Keratinocyte (primary cell): ENCODE measurements around the gene ZNF212. TPM values are rescaled to one million over a fixed set of nuclear protein-coding genes. Genes with fewer than 3 reads are reported as not detected.

Source experiments
- DNase-seq: peaks from one replicate; pipeline ENCODE4 v3.0.0-alpha.2; 2011; ENCODE audit warnings: low read depth, missing footprints, low spot score
- FAIRE-seq: peaks from 2 replicates; lab custom pipeline; 2011; peaks lifted over from hg19 to GRCh38; lab: Jason Lieb, UNC
- H2AFZ ChIP-seq: 2 replicates; pipeline ENCODE4 v1.6.0; 2012; ENCODE audit warnings: low read length, control low read depth, inconsistent platforms; ENCODE audit not compliant: control insufficient read depth
- H3K27ac ChIP-seq: 2 replicates; pipeline ENCODE4 v1.5.1; 2011; ENCODE audit warnings: low read length; ENCODE audit not compliant: control insufficient read depth, insufficient read depth
- H3K27me3 ChIP-seq: 3 replicates; pipeline ENCODE4 v1.6.0; 2011; ENCODE audit warnings: low read length; ENCODE audit not compliant: control insufficient read depth, insufficient read depth; ENCODE audit errors: extremely low read depth
- H3K36me3 ChIP-seq, 2 experiments: 2 replicates in 1 of 2; 3 replicates in 1 of 2; pipeline ENCODE4 v1.5.1; 2011; ENCODE audit warnings: low read length in 2 of 2, mild to moderate bottlenecking in 1 of 2; ENCODE audit not compliant: control insufficient read depth in 2 of 2, insufficient read depth in 2 of 2; ENCODE audit errors: extremely low read depth in 1 of 2
- H3K4me1 ChIP-seq: 3 replicates; pipeline ENCODE4 v1.5.1; 2011; ENCODE audit warnings: low read length; ENCODE audit not compliant: control insufficient read depth, insufficient read depth; ENCODE audit errors: extremely low read depth
- H3K4me2 ChIP-seq: 3 replicates; pipeline ENCODE4 v1.6.0; 2011; ENCODE audit warnings: low read depth, low read length; ENCODE audit not compliant: control insufficient read depth, insufficient read depth; ENCODE audit errors: extremely low read depth
- H3K4me3 ChIP-seq, 3 experiments: fragments of 200-600 bp in 1 of 3; sonication (generic) in 1 of 3; 2 replicates in 2 of 3; 3 replicates in 1 of 3; pipeline ENCODE4 v1.5.1; 2011 to 2016; ENCODE audit warnings: low read length in 3 of 3, mild to moderate bottlenecking in 3 of 3, control low read depth in 2 of 3, inconsistent platforms in 1 of 3, low read depth in 1 of 3, mixed read lengths in 1 of 3, mixed run types in 1 of 3, moderate library complexity in 1 of 3; ENCODE audit not compliant: control insufficient read depth in 2 of 3, insufficient read depth in 2 of 3; ENCODE audit errors: extremely low read depth in 1 of 3
- H3K79me2 ChIP-seq: 2 replicates; pipeline ENCODE4 v1.6.0; 2012; ENCODE audit warnings: low read length; ENCODE audit not compliant: control insufficient read depth, insufficient read depth
- H3K9ac ChIP-seq: 3 replicates; pipeline ENCODE4 v1.6.0; 2011; ENCODE audit warnings: low read length; ENCODE audit not compliant: control insufficient read depth, insufficient read depth; ENCODE audit errors: extremely low read depth
- H3K9me1 ChIP-seq: 3 replicates; pipeline ENCODE4 v1.6.0; 2011; ENCODE audit warnings: low read length; ENCODE audit not compliant: control insufficient read depth, insufficient read depth; ENCODE audit errors: extremely low read depth
- H3K9me3 ChIP-seq: 2 replicates; pipeline ENCODE4 v1.5.1; 2012; ENCODE audit warnings: low read depth, low read length; ENCODE audit not compliant: control insufficient read depth
- H4K20me1 ChIP-seq: 3 replicates; pipeline ENCODE4 v1.6.0; 2011; ENCODE audit warnings: low read length; ENCODE audit not compliant: control insufficient read depth, insufficient read depth; ENCODE audit errors: extremely low read depth
- CTCF ChIP-seq, 3 experiments: IDR thresholded peaks in 1 of 3; conservative IDR thresholded peaks in 1 of 3; optimal IDR thresholded peaks in 1 of 3; 2 replicates in 2 of 3; 3 replicates in 1 of 3; pipeline versions ENCODE3 to v1.5.1; 2011; ENCODE audit warnings: low read length in 3 of 3, mild to moderate bottlenecking in 3 of 3, moderate library complexity in 2 of 3, control low read depth in 1 of 3, inconsistent platforms in 1 of 3; ENCODE audit not compliant: insufficient read depth in 2 of 3; ENCODE audit errors: extremely low read depth in 1 of 3
- EZH2 ChIP-seq: IDR thresholded peaks from one replicate; pipeline ENCODE4 v1.6.1; 2012; ENCODE audit warnings: inconsistent platforms, mild to moderate bottlenecking, low read length, moderate library complexity
- dilution Hi-C: fragments of 300-500 bp; cut with MboI; formaldehyde crosslinking; loops from one replicate; pipeline ENCODE4 v1.7.0; 2020; ENCODE audit warnings: low sequenced_read_pairs; ENCODE audit not compliant: extremely low pct_ligation_motif_present
- polyA minus RNA-seq, 3 experiments: library from RNA; depleted of rRNA, polyadenylated mRNA; stranded (reverse); fragments of >200 nt; gene quantifications; 1 replicate in 1 of 3; 2 replicates in 1 of 3; 3 replicates in 1 of 3; pipeline ENCODE4 v1.2.3, GENCODE V29; 2011
- polyA plus RNA-seq, 5 experiments: library from polyadenylated mRNA; depleted of rRNA in 3 of 5; stranded (reverse) in 3 of 5; stranded (forward) in 1 of 5; unstranded in 1 of 5; fragments of >200 nt; gene quantifications; 1 replicate in 1 of 5; 2 replicates in 3 of 5; 3 replicates in 1 of 5; pipeline versions ENCODE4 v1.2.1 to v1.2.3, GENCODE V29; 2011 to 2012; ENCODE audit warnings: missing spikeins in 2 of 5, low read depth in 1 of 5, low replicate concordance in 1 of 5

ZNF212 gene
- polyA plus RNA-seq: 2.9 to 6.8 TPM (median 3.8 TPM) in 3 replicates
- 9.8 TPM for polyA plus RNA-seq (2011; ENCODE audit: low read depth)
- 2.8 and 3.5 TPM in 2 replicates for polyA plus RNA-seq (2011; cell fraction: cytosol; rRNA removed)
- 11.0 and 11.2 TPM in 2 replicates for polyA plus RNA-seq (2011; cell fraction: nucleus; rRNA removed)
- 6.3 and 13.2 TPM in 2 replicates for polyA plus RNA-seq (2012; ENCODE audit: low replicate concordance)
- polyA minus RNA-seq: 3.0 to 4.8 TPM (median 3.7 TPM) in 3 replicates
- polyA minus RNA-seq (2011; cell fraction: cytosol; rRNA and poly(A)+ RNA removed): 4.4 TPM
- 3.8 and 5.4 TPM in 2 replicates for polyA minus RNA-seq (2011; cell fraction: nucleus; rRNA and poly(A)+ RNA removed)

DNA sequence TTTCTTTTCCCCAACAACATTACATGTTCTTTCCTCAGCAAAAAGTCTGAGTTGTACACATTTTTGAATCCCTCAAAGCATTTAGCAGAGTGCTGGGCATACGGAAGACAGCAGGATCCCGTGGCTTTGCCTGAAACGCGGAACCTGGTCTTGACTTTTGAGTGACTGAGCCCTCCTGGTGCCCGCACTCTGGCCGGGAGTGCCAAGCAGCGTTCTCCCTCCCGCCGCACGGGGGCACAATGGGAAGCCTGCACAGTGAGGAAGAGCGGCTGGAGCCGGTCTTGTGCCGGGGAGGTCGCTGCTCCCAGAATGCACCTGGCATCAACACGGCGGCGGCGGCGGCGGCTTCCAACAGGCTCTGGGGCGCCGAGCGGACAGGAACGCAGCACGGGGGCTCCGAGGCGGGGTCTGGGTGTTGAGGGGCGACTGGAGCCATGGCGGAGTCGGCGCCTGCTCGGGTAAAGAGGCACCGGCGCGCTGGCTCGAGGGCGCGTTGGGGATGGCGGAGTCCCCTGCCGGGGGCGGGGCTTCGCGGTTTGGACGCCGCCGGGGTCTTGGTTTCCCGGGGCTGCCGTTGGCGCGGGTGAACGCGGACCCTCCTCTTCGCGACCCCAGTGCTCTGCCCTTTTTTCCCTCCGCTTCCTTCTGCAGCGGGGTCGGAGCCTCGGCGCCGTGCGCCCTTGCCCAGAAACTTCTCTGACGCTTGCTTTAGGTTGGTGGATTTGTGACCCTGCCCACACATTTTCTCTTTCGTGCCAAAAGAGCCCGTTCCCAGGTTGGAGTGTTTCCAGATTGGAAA, at the start of gene ZNF212:
Gene ZNF212, plus strand, starts transcription at position 307 of the 799 bp plus-strand sequence. Its CDS starts 128 bp downstream, at position 435.
- DNase-seq: no peak
- no peaks in the 10 kb centered on the region for H3K9me1 ChIP-seq
- H3K79me2 ChIP-seq: peaks cover 34% of the 10 kb centered on the region
- H3K27ac ChIP-seq: peak within 1 kb of the TSS; percentile 73
- H4K20me1 ChIP-seq: no peaks in the 10 kb centered on the region
- TF ChIP-seq EZH2 (no peak), CTCF (optimal IDR thresholded peaks at IDR 0.05 in 1 of 3, IDR thresholded peaks at IDR 0.05 in 1 of 3, conservative IDR thresholded peaks at IDR 0.05 in 1 of 3; ENCODE audit: extremely low read depth in 1 of 3, insufficient read depth in 2 of 3, low read length in 3 of 3) (peak; percentile 79 to 98 (median 93))
- peak; percentile 9 for FAIRE-seq
- H3K36me3 ChIP-seq: no peaks in the 10 kb centered on the region
- peak within 1 kb of the TSS; percentile 88 for H3K9ac ChIP-seq
- dilution Hi-C loops: no loop called here
- H3K4me2 ChIP-seq: peak within 1 kb of the TSS; percentile 69
- no peaks in the 10 kb centered on the region for H3K9me3 ChIP-seq
- peak within 1 kb of the TSS; percentile 75 to 90 (median 87) for H3K4me3 ChIP-seq
- H3K4me1 ChIP-seq: peaks cover 18% of the 10 kb centered on the region
- H3K27me3 ChIP-seq: no peaks in the 10 kb centered on the region
- peak within 1 kb of the TSS; percentile 80 for H2AFZ ChIP-seq

DNA sequence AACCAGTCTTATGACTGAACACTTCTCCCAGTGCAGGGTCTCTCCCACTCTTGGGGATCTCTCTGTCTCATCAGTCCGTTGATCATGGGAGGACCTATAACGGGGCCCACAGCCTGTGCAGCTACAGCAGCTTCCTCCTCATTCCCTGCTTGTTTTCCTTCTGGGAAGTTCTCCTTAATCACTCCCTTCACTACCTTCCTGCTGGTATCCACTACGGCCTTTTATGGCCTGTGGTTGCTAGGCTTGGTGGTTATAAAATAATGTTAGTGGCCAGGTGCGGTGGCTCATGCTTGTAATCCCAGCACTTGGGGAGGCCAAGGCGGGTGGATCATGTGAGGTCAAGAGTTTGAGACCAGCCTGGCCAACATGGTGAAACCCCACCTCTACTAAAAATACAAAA, 47.6 kb upstream of the ZNF212 start:
- Histone ChIP-seq H3K9ac (no peak overlapping the region), H3K36me3 (no peaks in the 10 kb centered on the region), H3K9me3 (no peaks in the 10 kb centered on the region), H4K20me1 (no peaks in the 10 kb centered on the region), H3K27me3 (no peaks in the 10 kb centered on the region), H2AFZ (no peak overlapping the region), H3K4me3 (no peak overlapping the region), H3K79me2 (peaks cover 15% of the 10 kb centered on the region), H3K9me1 (no peaks in the 10 kb centered on the region), H3K27ac (no peak overlapping the region), H3K4me2 (no peak overlapping the region), H3K4me1 (peaks cover 7% of the 10 kb centered on the region)
- dilution Hi-C loops: no loop called here
- no peak for DNase-seq
- TF ChIP-seq CTCF (optimal IDR thresholded peaks at IDR 0.05 in 1 of 3, IDR thresholded peaks at IDR 0.05 in 1 of 3, conservative IDR thresholded peaks at IDR 0.05 in 1 of 3; ENCODE audit: extremely low read depth in 1 of 3, insufficient read depth in 2 of 3, low read length in 3 of 3): no peak
- no peak for FAIRE-seq
